ENCODE measurements around the gene LTF.
"Not testable (repeated sequence)": the region's sequence is repeated elsewhere in the genome, so short reads cannot be mapped to it uniquely, and the experiment has no call there.

LTF gene

DNA sequence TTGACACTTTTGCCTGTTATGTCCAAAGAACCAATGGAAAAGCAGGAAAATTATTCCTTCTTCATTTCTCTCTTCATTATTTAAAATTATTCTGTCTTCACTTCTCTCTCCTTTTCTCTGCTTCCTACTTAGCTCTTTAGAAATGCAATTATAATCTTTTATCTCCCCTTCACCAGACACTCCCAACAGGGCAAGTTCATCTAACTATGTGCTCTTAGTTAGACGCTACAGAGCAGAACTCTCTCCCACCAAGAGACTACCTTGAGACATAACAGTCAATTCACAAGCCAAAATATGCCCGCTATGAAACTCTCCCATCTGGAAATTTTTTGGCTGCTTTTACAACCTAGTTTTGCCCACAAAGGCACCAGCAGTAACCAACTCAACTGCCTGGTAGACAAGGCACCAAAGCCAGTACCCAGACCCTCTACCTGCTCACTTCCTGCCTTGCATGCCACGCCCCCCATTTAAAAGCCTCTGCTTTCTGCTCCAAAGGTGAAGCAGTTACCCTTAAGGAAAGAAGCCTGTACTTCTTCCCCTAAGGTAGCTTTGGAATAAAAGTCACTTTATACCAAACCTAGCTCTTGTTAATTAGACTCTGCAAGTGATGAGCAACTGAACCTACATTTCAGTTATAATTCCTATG is 29.5 kb downstream of the LTF start:
- DNase-seq: no peak

DNA sequence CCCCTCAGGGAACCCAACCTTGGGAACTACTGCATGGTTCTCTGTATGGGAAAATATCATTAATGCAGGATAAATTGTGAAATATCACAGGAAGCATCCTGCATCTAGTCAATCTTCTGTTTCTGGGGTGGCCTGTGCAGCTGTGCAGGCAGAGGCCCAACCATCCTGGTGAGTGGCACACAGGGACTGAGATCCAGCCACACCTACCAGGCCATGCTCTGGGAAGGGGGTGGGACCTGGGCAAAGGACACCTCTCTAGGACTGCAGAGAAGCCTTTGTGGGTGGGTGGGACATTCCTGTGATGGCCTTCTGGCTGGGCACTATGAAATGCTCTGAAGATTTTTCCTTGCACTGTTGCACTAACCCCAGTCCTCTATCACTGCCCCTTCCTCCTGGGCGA is 30.9 kb downstream of the LTF start:
- DNase-seq: no peak

DNA sequence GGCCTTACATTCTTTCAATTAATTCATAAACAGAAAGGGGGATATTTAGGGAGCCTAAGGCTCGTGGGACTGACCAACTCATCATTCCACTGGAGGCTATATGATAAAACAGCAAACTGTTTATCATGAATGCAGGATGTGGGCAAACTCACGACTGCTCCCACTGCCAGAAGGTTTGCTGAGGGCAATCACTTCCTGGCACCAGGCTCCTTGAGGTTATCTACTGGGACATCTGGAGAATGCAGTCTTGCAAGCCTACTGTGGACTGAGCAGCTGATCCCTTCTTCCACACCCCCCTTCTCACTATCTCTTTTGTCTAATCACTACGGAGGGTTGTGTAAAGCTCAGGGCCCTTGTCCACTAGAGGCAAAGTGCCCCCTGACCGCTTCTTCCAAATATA is 31.6 kb downstream of the LTF start:
- DNase-seq: not testable (repeated sequence)

DNA sequence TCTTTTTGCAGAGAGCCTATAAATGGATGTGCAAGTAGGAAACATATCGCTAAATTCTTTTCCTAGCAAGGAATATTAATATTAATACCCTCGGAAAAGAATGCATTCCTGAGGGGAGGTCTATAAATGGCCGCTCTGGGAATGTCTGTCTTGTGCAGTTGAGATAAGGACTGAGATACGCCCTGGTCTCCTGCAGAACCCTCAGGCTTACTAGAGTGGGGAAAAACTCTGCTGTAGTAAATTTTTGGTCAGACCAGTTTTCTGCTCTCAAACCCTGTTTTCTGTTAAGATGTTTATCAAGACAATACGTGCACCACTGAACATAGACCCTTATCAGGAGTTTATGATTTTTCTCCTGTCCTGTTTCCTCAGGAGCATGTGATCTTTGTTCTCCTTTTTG is 32.8 kb downstream of the LTF start:
- not testable (repeated sequence) for DNase-seq

DNA sequence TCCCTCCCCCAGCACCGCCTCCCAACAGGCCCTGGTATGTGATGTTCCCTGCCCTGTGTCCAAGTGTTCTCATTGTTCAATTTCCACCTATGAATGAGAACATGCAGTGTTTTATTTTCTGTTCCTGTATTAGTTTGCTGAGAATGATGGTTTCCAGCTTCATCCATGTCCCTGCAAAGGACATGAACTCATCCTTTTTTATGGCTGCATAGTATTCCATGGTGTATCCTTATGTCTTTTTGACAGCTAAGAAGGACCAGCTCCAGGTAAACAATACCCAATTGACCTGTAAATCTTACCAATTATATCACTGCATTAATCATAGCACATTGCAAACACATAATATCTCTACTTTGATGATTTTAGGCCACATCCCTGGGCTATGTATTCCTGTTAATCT is 33.8 kb downstream of the LTF start:
- not testable (repeated sequence) for DNase-seq

DNA sequence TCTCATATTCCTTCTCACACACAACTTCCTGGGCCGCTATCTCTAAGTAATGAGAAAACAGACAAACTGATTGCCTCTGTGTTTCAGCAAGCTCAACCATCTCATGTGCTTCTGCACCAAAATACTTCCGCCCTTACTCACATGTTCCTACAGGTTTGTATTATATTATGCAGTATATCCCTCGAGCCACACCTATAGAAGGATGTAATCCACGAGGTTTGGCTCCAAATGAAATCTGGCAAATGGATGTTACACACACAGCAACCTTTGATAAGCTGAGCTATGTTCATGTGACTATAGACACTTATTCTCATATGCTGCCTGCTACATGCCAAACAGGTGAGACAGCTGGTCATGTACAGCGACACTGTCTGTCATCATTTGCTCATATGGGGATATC is 35.0 kb downstream of the LTF start:
- no peak for DNase-seq

DNA sequence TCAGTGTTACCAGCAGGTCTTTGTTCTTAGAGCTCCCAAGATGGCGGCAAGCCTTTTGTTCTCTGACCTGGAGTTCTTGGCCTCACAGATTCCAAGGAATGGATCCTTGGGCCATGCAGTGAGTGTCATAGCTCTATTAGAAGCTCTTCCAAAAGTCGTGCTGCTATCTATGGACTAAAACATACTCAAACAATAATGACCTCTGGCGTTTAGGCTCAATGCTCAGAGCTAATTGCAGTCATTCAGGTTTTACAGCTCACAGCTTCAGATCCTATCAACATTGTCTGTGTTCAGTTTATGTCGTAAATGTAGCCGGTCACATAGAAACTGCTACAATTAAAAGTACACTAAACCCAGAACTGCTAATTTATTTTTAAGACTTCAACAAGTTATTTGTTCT is 35.5 kb downstream of the LTF start:
- DNase-seq: no peak

DNA sequence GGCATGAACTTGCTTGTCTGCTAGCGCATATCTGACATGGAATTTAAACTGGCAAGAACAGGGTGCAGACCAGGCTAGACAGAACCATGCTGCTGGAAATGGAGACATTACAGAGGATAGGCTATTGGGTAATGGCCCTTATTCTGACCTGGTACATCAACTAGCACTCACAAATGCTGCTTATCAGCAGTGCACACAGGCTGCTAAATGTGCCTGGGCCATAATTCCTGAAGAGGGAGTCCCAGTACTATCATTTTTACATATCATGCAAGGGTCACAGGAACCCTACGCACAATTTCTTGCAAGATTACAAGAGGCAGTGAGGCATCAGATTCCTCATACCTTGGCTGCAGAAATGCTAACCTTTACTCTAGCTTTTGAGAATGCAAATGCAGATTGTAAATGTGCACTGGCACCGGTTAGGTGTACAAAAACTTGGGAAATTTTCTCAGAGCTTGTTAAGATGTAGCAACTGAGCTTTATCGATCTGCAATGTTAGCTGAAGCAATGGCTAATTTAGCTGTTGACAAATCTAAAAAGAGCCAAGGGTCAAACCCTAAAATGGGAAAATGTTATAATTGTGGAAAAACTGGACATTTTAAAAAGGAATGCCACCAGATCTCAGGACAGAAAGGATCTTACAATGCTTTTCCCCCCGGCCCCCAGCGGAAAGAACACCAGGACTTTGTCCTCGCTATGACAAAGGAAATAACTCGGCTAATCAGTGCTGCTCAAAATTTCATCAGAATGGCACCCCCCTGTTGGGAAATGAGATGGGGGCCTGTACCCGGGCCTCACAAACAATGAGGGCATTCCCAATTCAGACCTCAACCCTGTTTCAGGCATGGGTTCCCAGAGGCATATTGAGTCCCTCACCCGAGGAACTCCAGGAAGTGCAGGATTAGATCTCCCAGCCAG is 36.5 kb downstream of the LTF start:
- DNase-seq: no peak

DNA sequence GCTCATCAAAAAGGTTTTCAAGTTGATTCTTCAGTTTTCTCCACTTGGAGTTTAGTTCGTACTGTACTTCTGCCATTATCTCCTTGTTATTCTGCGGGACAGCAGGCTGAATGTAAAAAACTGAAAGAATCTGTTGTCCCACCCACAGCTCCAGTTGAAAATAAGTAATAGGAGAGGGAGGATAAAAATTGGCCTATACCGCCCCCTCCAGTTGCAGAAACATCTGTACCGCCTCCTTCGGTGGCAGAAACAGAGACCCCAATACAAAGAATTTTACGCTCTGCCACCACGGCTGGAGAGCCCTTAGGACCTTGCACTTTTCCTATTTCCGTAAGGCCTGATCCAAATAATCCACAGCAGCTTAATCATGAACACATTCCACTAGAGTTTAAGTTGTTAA is 37.3 kb downstream of the LTF start:
- not testable (repeated sequence) for DNase-seq

DNA sequence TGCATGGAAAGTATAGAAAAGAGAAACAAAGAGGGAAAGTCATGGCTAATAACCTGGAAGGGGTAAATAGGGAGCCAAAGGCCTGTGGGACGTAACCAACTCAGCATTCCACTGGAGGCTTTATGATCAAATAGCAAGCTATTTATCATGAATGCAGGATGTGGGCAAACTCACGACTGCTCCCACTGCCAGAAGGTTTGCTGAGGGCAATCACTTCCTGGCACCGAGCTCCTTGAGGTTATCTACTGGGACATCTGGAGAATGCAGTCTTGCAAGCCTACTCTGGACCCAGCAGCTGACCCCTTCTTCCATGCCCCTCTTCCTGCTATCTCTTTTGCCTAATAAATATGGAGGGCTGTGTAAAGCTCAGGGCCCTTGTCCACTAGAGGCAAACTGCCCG is 38.2 kb downstream of the LTF start:
- not testable (repeated sequence) for DNase-seq

DNA sequence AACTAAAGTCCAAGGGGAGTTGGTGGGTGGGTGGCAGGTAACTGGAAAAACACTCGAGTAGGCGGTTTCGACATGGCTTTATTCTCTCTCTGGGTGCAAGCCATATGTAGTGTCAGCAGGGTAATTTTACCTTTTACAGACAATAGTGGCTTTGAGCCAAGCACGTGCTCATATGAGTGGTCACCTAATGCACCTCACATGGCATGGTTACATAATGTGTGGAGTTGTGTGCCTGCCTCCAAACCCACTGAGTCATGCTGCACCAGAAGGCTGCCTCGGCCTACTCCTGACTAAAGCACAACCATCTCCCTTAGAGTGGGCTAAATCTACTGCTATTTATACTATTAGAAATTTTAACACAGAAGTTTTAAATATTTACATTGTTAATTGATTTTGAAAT is 41.1 kb downstream of the LTF start:
- DNase-seq: no peak

DNA sequence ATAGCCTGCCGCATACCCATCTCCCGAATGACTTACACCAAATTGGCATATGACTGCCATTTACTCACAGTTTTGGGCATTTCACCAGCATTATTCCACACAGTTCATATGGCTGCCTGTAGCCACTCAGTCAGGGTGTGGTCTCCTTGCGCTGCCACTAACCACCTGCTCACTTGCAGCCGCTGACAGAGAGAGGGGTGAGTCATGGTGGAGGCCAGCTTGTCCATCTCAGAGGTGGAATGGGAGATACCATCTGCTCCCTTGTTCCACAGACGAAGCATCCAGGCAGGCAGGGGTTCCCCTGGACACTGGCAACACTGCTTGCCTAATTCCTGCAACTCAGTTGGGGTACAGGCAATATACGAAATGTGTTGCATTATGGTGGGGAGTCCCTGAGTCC is 42.1 kb downstream of the LTF start:
- DNase-seq: no peak

DNA sequence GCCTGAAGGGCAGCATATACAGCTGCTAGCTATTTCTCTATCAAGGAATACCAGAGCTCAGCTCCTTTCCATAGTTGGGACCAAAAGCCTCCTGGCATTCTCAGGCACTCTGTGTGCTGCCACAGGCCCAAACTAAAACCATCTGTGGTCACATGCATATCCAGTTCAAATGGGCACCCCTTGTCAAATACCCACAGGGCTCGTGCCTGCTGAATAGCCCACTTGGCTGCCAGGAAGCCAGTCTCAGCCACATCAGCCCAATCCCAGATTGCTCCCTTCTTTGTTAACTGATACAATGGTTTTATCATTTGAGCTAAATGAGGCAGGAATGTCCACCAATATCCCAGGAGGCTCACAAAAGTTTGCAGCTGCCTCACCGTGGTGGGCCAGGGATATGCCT is 43.8 kb downstream of the LTF start:
- DNase-seq: no peak

DNA sequence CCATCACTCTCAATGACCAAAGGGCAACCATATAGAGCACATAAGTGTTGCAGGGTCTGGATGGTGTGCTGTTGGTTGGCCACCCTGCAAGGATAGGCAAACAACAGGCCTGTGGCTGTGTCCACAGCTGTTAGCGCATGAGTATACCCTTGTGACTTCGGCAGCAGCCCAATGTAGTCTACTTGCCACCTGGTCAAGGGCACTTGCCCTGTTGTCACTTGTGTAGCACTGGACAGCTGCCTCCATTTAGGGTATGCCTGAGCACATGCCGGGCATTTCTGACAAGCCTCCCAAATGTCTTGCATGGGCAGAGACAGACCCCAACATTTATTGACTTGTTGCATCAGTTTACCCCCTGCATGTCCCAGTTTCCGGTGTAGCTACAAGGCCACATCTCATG is 44.9 kb downstream of the LTF start:
- no peak for DNase-seq

DNA sequence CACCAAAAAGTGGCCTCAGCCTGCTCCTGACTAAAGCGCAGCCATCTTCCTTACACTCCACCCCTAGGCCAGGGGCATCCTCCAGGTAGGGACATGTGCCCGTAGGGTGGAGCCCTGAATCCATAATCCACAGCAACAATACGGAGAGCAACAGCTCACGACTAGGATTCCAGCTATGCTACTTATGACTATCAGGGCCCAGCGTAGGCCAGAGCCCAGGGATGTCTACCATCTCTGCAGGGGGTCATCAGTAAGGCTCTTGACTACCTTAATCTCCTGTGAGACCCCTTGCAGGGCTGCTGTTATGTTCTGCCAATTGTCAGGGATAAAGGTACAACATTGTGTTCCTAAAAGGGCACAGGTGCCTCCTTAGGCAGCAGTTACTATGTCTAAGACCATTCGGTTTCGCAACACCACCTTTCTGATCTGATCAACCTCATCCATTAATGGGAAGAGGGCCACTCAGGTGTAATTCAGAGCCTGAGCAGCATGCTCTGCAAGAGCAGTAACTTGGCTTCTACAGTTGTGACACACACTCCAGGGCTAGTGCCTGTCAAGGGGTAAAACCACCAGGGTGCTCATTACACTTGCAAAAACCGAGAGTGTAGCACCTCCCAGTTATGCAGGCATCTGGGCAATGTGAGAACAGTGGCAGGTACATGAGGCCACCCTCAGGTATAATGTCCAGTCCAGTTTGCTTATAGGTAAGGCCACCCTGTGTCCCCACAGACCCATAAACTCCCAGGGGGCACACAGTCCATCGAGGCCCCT is 46.7 kb downstream of the LTF start:
- DNase-seq: no peak

DNA sequence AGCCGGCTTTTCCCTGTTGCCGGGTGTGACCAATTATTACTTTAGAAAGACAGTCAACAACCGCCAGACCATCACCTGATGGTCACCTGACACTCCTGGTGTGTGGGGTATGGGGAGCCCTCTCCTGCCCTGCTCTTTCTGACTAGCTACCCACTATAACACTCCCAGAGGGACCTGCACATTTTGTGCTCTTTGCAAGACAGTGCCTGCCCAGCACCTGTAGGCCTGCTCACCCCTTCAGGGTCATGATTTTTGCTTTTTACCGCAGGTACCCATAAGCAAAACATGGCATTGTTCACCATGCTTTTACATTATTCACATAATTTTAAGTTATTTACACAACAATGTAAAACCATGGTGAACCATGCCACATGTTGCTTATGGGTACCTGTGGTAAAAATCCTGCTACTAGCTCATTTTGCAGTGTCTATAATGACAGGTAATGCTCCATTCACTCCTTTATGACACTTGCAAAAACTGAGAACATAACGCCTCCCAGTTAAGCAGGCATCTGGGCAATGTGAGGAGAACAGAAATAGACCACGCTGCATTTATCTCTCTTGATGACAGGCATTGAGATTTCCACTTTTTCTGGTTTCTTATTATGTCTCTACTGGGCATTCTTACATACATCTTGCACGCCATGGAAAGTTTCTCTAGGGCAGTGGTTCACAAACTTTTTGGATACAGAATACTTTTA is 47.7 kb downstream of the LTF start:
- no peak for DNase-seq

DNA sequence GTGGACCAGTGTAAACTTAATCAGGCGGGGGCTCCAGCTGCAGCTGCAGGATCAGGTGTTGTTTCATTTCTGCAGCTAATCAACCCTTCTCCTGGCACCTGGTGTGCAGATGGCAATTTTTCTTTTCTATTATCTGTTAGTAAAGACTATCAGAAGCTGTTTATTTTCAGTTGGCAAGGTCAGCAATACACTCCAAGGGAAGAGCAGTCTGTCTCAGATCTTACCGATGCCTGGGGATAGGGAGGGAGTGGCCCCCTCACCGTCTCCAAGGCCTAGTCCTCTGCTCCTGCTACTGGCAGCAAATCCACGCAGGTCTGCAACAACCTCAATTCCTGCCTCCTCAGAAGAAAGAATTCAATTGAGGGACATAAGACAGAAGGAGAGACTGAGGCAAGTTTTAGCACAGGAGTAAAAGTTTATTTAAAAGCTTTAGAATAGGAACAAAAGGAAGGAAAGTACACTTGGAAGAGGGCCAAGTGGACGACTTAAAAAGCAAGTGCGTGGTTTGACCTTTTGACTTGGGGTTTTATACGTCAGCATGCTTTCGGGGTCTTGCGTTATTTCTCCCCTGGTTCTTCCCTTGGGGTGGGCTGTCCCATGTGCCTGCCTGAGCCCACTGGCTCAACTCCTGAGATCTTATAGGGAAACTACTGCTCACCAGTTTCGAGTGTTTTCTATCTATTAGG is 48.4 kb downstream of the LTF start:
- DNase-seq: no peak

DNA sequence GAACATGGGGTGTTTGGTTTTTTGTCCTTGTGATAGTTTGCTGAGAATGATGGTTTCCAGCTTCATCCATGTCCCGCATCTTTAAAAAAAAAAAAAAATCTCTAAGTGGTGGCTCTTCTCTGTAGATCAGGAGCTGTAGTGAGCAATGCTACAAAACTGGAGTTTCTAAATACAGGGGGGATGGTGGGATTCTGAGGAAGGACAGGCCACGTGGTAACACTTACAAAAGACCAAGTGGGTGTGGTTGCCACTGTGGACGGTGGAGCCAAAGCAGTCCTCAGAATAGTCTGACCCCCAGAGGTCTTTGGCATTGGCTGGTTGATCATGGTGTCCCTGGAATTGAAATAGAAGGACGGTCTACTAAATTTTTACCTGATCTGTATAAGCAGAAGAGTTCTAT is 50.0 kb downstream of the LTF start:
- DNase-seq: no peak

DNA sequence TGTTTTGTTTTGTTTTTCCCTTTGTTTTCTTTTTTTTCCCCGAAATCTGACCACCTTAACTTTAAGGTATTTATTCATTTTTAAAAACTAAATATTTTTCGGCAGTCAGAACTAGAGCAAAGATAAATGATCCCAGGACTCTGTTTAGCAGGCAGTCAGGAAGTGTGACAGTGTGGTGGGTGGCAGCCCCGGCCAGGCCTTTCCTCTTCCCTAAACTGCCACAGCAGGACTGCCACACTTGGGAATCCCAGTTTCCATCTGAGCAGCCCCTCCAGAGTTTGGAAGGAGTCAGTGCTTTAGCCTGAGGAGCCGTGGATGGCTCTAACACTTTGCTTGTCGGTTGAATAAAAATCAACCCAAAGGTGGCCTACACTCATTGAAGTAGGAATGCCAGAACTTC is 50.8 kb downstream of the LTF start:
- no peak for DNase-seq

DNA sequence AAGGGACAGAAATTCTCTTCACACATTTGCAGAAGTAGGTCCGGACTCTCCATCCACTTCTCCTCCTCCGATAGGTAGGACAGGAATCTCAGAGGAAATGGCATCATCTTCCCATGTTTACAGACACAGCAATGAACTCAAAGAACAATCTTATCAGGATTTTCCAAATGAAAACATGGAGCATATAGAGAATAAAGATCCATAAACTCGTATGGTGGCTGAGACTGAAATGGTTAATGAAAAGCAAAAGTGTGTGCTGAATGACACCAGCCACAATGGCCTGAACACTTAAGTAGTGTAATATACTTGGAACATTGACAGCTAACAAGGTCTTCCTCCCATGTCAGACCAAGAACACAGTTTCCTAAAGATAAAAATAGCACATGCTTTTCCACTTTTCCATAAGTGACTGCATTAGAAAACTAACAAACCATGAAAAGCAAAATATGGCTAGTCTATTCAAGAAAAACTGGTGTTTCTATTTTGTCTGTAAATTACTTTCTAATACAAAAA is 51.9 kb downstream of the LTF start:
- DNase-seq: no peak

DNA sequence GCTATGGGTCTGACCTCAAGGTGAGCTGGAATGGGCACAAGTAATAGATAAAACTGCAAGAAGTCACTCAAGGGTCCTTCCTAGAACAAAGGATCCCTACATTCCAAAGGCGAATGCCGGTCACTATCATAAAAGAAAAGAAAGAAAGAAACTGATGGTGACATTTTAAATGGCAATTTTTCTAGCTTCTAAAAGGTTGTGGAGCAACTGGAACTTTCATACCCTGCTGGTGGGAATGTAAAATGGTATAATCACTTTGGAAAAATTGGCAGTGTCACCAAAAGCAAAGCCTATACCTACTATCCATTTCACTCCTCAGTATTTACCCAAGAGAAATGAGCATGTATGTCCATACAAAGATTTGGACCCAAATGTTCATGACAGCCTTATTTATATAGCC is 53.4 kb downstream of the LTF start:
- no peak for DNase-seq

DNA sequence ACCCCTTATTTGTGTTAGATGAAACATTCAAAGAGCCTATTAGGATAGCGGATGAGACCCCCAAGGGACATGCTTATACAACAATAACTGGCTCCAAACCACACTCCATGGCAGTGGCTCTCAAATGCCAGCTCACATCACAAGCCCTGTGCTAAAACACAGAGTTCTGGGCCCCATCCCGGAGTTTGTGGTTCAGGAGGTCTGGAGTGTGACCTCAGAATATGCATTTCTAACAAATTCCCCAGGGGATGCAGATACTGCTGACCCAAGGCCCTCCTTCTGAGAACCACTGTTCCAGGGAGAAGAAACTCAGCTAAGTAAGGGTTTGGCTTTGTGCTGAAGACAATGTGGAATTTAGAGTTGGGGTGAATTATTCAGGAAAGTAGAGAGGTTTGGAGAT is 54.0 kb downstream of the LTF start:
- DNase-seq: no peak
